OCI-LY7 (cell line): ENCODE measurements around the gene DCUN1D5. TPM values are rescaled to one million over a fixed set of nuclear protein-coding genes. Genes with fewer than 3 reads are reported as not detected.

Experiments used
- BruUV-seq: library from RNA; stranded (reverse); fragments of 400-500 nt; replicated peaks from 2 replicates; lab custom pipeline; 2021; lab: Mats Ljungman, UMichigan
- CTCF ChIA-PET: fragments of 300-600 bp; sonication (Branson Sonifier 250); formaldehyde crosslinking; loops from one replicate; lab custom pipeline; 2022; ENCODE audit warnings: antibody characterized with exemption; ENCODE audit not compliant: unreplicated experiment; lab: Charles Lee
- POLR2A ChIA-PET: fragments of 300-600 bp; sonication (Branson Sonifier 250); formaldehyde crosslinking; loops from one replicate; lab custom pipeline; 2022; ENCODE audit warnings: antibody characterized with exemption; lab: Charles Lee
- DNase-seq: peaks from one replicate; pipeline ENCODE4 v3.0.0-alpha.2; 2015; ENCODE audit warnings: low spot score
- H2AFZ ChIP-seq: fragments of 200-600 bp; sonication (generic), shearing (Covaris generic); 2 replicates; pipeline ENCODE4 v1.6.1; 2014; ENCODE audit warnings: mild to moderate bottlenecking, antibody characterized with exemption, low read length, moderate library complexity
- H3K27ac ChIP-seq: fragments of 200-600 bp; sonication (generic); 2 replicates; pipeline ENCODE4 v1.5.1; 2014; ENCODE audit warnings: mixed run types, low read depth, mild to moderate bottlenecking, moderate library complexity, low read length, inconsistent platforms; ENCODE audit not compliant: poor library complexity, severe bottlenecking
- H3K36me3 ChIP-seq: fragments of 200-600 bp; sonication (generic); 2 replicates; pipeline ENCODE4 v1.6.1; 2014; ENCODE audit warnings: mild to moderate bottlenecking, antibody characterized with exemption, low read length, moderate library complexity, mixed read lengths; ENCODE audit not compliant: insufficient read depth
- H3K4me1 ChIP-seq: fragments of 200-600 bp; sonication (generic); 2 replicates; pipeline ENCODE4 v1.5.1; 2014; ENCODE audit warnings: mild to moderate bottlenecking, low read length; ENCODE audit not compliant: insufficient read depth, poor library complexity, severe bottlenecking
- H3K4me2 ChIP-seq: fragments of 200-600 bp; sonication (generic); 2 replicates; pipeline ENCODE4 v1.6.1; 2014; ENCODE audit warnings: mild to moderate bottlenecking, low read length
- H3K4me3 ChIP-seq: fragments of 200-600 bp; sonication (generic); 2 replicates; pipeline ENCODE4 v1.5.1; 2014; ENCODE audit warnings: mild to moderate bottlenecking, low read depth, low read length; ENCODE audit not compliant: poor library complexity, severe bottlenecking
- H3K79me2 ChIP-seq: fragments of 200-600 bp; sonication (generic); 2 replicates; pipeline ENCODE4 v1.6.1; 2016; ENCODE audit warnings: low read depth, mild to moderate bottlenecking, low read length, moderate library complexity, mixed read lengths; ENCODE audit not compliant: insufficient read depth
- H3K9me2 ChIP-seq: fragments of 200-600 bp; sonication (generic); 2 replicates; pipeline ENCODE4 v1.6.1; 2016; ENCODE audit warnings: mild to moderate bottlenecking, low read length, mixed read lengths; ENCODE audit not compliant: insufficient read depth
- H3K9me3 ChIP-seq: fragments of 200-600 bp; sonication (generic); 2 replicates; pipeline ENCODE4 v1.6.1; 2014; ENCODE audit warnings: mild to moderate bottlenecking, mixed run types, low read length, mixed read lengths
- H4K20me1 ChIP-seq: fragments of 200-600 bp; sonication (generic); 2 replicates; pipeline ENCODE4 v1.6.1; 2014; ENCODE audit warnings: mild to moderate bottlenecking, antibody characterized with exemption, low read length, moderate library complexity, mixed read lengths; ENCODE audit not compliant: insufficient read depth
- EZH2phosphoT487 ChIP-seq: fragments of 200-600 bp; sonication (generic); IDR thresholded peaks from 2 replicates; pipeline ENCODE4 v1.6.1; 2018; ENCODE audit warnings: low read depth, borderline replicate concordance, mild to moderate bottlenecking, mixed run types, antibody characterized with exemption, low read length, moderate library complexity, mixed read lengths
- intact Hi-C: fragments of 100-400 bp; cut with micrococcal nuclease; formaldehyde crosslinking; loops from one replicate; pipeline ENCODE4 v1.10.0; 2022; ENCODE audit not compliant: unreplicated experiment
- total RNA-seq, 2 experiments: library from RNA; depleted of rRNA in 1 of 2; stranded (reverse); fragments of >200 nt in 1 of 2; shearing (Covaris generic) in 1 of 2; gene quantifications; 2 replicates each; pipeline ENCODE4 v1.2.3, GENCODE V29; 2014 to 2022
- TF ChIP-seq, protein P1 (sequence below): fragments of 200-600 bp; sonication (generic); conservative IDR thresholded peaks from 2 replicates; pipeline ENCODE4 v1.5.1; 2014; ENCODE audit warnings: mild to moderate bottlenecking, antibody characterized with exemption, low read length, moderate library complexity, mixed read lengths

The DCUN1D5 gene
- total RNA-seq, 2 experiments from 2014 or later = 46.4 to 70.4 TPM

DNA sequence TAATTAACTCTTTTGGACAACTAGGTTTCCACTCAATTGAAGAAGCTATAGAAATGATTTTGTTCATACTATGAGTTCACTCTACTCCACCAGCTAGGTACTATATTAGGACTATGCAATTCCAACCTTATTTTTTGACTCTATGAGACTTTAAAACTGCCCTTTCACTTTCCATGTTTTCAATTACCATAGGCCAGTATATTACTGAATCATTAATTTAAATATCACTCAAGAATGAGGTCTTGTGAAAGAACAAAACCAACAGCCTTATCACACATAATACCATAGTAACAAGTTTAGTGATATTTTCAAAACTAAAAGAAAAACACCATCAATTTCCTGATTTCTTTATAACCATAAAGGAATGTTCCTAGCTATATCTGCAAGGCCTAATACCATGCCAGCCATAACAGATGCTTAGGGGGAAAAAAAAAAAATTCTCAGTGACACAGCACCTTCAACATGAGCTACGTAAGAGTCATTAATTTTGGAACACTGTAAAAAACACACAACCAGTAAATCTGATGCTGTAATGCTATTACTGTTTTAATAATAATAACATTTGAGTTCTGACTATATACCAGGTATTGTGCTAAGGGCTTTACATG, 6.1 kb downstream of the DCUN1D5 start:
- Histone ChIP-seq H2AFZ (no peak overlapping the region), H4K20me1 (peaks cover 16% of the 10 kb centered on the region; the same call in 1 of the 2 replicates), H3K4me1 (peaks cover 25% of the 10 kb centered on the region), H3K9me2 (no peaks in the 10 kb centered on the region), H3K4me2 (no peak overlapping the region), H3K27ac (no peak overlapping the region), H3K36me3 (peaks cover 82% of the 10 kb centered on the region), H3K79me2 (peaks cover 97% of the 10 kb centered on the region), H3K4me3 (no peak overlapping the region), H3K9me3 (no peaks in the 10 kb centered on the region)
- no peak for DNase-seq
- ChIA-PET CTCF (interaction anchor here (0.6 kb wide), 1 partner anchor 594 kb away, joined by 3 read pairs; no protein-coding TSS in a partner anchor), POLR2A (interaction anchor here (0.6 to 1.6 kb wide), 2 partner anchors 23 to 45 kb away, joined by 3 to 4 read pairs; partner anchors contain the start of gene DYNC2H1)
- no TSS peak for BruUV-seq
- intact Hi-C loops = no loop called here
- TF ChIP-seq EZH2phosphoT487 = no peak
- TF ChIP-seq, protein P1, sequence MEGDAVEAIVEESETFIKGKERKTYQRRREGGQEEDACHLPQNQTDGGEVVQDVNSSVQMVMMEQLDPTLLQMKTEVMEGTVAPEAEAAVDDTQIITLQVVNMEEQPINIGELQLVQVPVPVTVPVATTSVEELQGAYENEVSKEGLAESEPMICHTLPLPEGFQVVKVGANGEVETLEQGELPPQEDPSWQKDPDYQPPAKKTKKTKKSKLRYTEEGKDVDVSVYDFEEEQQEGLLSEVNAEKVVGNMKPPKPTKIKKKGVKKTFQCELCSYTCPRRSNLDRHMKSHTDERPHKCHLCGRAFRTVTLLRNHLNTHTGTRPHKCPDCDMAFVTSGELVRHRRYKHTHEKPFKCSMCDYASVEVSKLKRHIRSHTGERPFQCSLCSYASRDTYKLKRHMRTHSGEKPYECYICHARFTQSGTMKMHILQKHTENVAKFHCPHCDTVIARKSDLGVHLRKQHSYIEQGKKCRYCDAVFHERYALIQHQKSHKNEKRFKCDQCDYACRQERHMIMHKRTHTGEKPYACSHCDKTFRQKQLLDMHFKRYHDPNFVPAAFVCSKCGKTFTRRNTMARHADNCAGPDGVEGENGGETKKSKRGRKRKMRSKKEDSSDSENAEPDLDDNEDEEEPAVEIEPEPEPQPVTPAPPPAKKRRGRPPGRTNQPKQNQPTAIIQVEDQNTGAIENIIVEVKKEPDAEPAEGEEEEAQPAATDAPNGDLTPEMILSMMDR = no peak

- Histone ChIP-seq H3K79me2 (peaks cover 40% of the 10 kb centered on the region; the same call in 1 of the 2 replicates), H3K27ac (no peak overlapping the region), H3K9me2 (no peaks in the 10 kb centered on the region), H4K20me1 (peaks cover 4% of the 10 kb centered on the region; the same call in 1 of the 2 replicates), H3K4me1 (no peaks in the 10 kb centered on the region), H2AFZ (no peak overlapping the region), H3K36me3 (peaks cover 98% of the 10 kb centered on the region), H3K4me2 (no peak overlapping the region), H3K9me3 (no peaks in the 10 kb centered on the region), H3K4me3 (no peak overlapping the region)
- POLR2A ChIA-PET = interaction anchor here (0.7 kb wide), 1 partner anchor 130 kb away, joined by 3 read pairs; no protein-coding TSS in a partner anchor
- intact Hi-C loops = no loop called here
- CTCF ChIA-PET = no interaction called here
- TF ChIP-seq EZH2phosphoT487 = no peak
- TF ChIP-seq, protein P1 = no peak
- no peak for DNase-seq
- no TSS peak for BruUV-seq
Observed at GRCh38 chr11:103079833-103080232, 12.1 kb downstream of the DCUN1D5 start.

- Histone ChIP-seq H3K4me2 (no peak overlapping the region), H2AFZ (no peak overlapping the region), H3K27ac (no peak overlapping the region), H3K9me3 (no peaks in the 10 kb centered on the region), H3K4me1 (no peaks in the 10 kb centered on the region), H4K20me1 (peaks cover 3% of the 10 kb centered on the region; the same call in 1 of the 2 replicates), H3K9me2 (no peaks in the 10 kb centered on the region), H3K36me3 (peaks cover 96% of the 10 kb centered on the region), H3K79me2 (peaks cover 29% of the 10 kb centered on the region; the same call in 1 of the 2 replicates), H3K4me3 (no peak overlapping the region)
- no TSS peak for BruUV-seq
- intact Hi-C loops = no loop called here
- CTCF ChIA-PET = no interaction called here
- TF ChIP-seq, protein P1 = no peak
- no peak for TF ChIP-seq EZH2phosphoT487
- no peak for DNase-seq
- POLR2A ChIA-PET = interaction anchor here (1.3 kb wide), 1 partner anchor 16 kb away, joined by 5 read pairs; no protein-coding TSS in a partner anchor
Observed at GRCh38 chr11:103078710-103079109, 13.2 kb downstream of the DCUN1D5 start.
